Thyroid gland (tissue), 4 donors: Measurements from ENCODE around the gene CEP19. TPM values are rescaled to one million over a fixed set of nuclear protein-coding genes. Genes with fewer than 3 reads are reported as not detected.

Source experiments
- DNase-seq, 2 donors: peaks; one replicate each; pipeline ENCODE4 v3.0.0-alpha.2; 2019
- H3K27ac ChIP-seq, 3 donors: fragments of 200-600 bp; sonication (generic); 1 replicate in 2 of 3; 2 replicates in 1 of 3; pipeline ENCODE4 v1.5.1; 2016 to 2019; ENCODE audit warnings: mild to moderate bottlenecking in 1 of 3, moderate library complexity in 1 of 3
- H3K27me3 ChIP-seq: fragments of 200-600 bp; sonication (generic); one replicate; pipeline ENCODE4 v1.5.1; 2019
- H3K36me3 ChIP-seq, 2 donors: fragments of 200-600 bp; sonication (generic); one replicate each; pipeline ENCODE4 v1.5.1; 2016 to 2019
- H3K4me1 ChIP-seq, 2 donors: fragments of 200-600 bp; sonication (generic); one replicate each; pipeline ENCODE4 v1.5.1; 2017 to 2019
- H3K4me3 ChIP-seq, 3 donors: fragments of 200-600 bp; sonication (generic); replicated peaks in 1 of 3; 1 replicate in 2 of 3; 2 replicates in 1 of 3; pipeline ENCODE4 v1.5.1; 2016; ENCODE audit warnings: mild to moderate bottlenecking in 1 of 3
- H3K9me3 ChIP-seq: fragments of 200-600 bp; sonication (generic); one replicate; pipeline ENCODE4 v1.5.1; 2017
- POLR2A ChIP-seq, 2 donors: fragments of 450-650 bp; IDR thresholded peaks; one replicate each; pipeline ENCODE4 v1.6.1; 2017; ENCODE audit warnings: antibody characterized with exemption in 2 of 2, mild to moderate bottlenecking in 2 of 2, moderate library complexity in 1 of 2
- WGBS, 2 donors: methylation state at CpG; one replicate each; pipeline ENCODE4 v1.1.5; 2017; 5-methylcytosine and 5-hydroxymethylcytosine counted together
- intact Hi-C: fragments of 100-400 bp; cut with DNase I; formaldehyde crosslinking; loops from one replicate; pipeline ENCODE4 v1.15.1; 2023
- total RNA-seq, 4 donors: library from RNA; depleted of rRNA; stranded (reverse); fragments of >200 nt; gene quantifications; one replicate each; pipeline ENCODE4 v1.2.3, GENCODE V29; 2016
- TF ChIP-seq, protein P1 (sequence below), 6 experiments: fragments of 200-600 bp in 3 of 6; fragments of 450-650 bp in 3 of 6; sonication (generic) in 3 of 6; IDR thresholded peaks; one replicate each; pipeline ENCODE4 v1.5.1; 2016 to 2019; ENCODE audit warnings: antibody characterized with exemption in 6 of 6, mild to moderate bottlenecking in 2 of 6, inconsistent platforms in 1 of 6, moderate library complexity in 1 of 6

The CEP19 gene
- total RNA-seq, 4 donors from 2014 or later: 1.2 to 5.2 (median 3.8) TPM

DNA sequence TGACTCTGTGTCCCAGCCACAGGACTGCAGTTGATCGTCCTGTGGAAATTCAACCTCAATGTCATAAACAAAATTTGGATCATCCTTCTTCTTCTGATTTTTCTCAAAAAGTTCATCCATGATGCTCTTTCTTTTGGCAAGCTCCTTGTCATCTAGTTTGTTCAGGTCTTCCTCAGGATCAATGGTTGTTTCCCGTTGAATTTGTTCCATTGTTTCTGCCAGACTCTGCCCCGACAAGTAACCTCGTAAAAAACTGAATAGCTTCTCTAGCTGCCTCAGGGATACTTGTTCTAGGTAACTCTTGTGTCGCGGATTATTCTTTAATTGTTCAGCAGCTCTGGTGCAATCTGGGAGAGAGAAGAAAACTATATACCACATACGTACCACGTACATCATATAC, 4.5 kb downstream of the CEP19 start:
- no peaks in the 10 kb centered on the region for H3K27me3 ChIP-seq

DNA sequence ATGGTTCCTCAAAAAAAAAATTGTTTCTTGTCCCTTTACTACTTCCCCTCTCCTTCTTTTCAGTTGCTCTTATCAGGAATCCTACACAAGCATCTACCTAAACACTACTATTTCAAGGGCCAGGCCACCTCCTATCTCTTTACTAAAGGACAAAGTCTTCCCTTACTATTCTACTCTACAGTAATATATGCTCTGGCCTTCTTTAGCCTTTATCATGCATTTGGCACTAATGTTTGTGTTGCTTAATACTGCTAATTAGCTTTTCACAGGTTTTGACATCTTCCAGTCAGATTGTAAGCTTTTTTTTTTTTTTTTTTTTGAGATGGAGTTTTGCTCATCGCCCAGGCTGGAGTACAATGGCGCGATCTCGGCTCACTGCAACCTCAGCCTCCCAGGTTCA, 5.3 kb downstream of the CEP19 start:
- DNase-seq: no peak
- Histone ChIP-seq H3K4me3 (no peak overlapping the region), H3K9me3 (no peaks in the 10 kb centered on the region), H3K27ac (no peak overlapping the region), H3K4me1 (peaks cover 5 to 7% of the 10 kb centered on the region in 2 donors), H3K27me3 (no peaks in the 10 kb centered on the region), H3K36me3 (no peaks in the 10 kb centered on the region)
- WGBS, 2 donors: 98% methylated on average over 4 of the region's 4 CpGs
- intact Hi-C loops: no loop called here
- TF ChIP-seq POLR2A (IDR thresholded peaks at IDR 0.05): no peak
- TF ChIP-seq, protein P1, sequence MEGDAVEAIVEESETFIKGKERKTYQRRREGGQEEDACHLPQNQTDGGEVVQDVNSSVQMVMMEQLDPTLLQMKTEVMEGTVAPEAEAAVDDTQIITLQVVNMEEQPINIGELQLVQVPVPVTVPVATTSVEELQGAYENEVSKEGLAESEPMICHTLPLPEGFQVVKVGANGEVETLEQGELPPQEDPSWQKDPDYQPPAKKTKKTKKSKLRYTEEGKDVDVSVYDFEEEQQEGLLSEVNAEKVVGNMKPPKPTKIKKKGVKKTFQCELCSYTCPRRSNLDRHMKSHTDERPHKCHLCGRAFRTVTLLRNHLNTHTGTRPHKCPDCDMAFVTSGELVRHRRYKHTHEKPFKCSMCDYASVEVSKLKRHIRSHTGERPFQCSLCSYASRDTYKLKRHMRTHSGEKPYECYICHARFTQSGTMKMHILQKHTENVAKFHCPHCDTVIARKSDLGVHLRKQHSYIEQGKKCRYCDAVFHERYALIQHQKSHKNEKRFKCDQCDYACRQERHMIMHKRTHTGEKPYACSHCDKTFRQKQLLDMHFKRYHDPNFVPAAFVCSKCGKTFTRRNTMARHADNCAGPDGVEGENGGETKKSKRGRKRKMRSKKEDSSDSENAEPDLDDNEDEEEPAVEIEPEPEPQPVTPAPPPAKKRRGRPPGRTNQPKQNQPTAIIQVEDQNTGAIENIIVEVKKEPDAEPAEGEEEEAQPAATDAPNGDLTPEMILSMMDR (IDR thresholded peaks at IDR 0.05): no peak

More for the DNA sequence above, 4.5 kb downstream of the CEP19 start:
- intact Hi-C loops: no loop called here
- no peak for DNase-seq
- H3K36me3 ChIP-seq: no peaks in the 10 kb centered on the region
- 89 to 93% methylated on average over 8 of the region's 8 CpGs for WGBS, 2 donors
- H3K9me3 ChIP-seq: no peaks in the 10 kb centered on the region
- peaks cover 5 to 7% of the 10 kb centered on the region in 2 donors for H3K4me1 ChIP-seq
- H3K4me3 ChIP-seq: no peak overlapping the region
- no peak overlapping the region for H3K27ac ChIP-seq
- TF ChIP-seq, protein P1 (IDR thresholded peaks at IDR 0.05): no peak
- no peak for TF ChIP-seq POLR2A (IDR thresholded peaks at IDR 0.05)

DNA sequence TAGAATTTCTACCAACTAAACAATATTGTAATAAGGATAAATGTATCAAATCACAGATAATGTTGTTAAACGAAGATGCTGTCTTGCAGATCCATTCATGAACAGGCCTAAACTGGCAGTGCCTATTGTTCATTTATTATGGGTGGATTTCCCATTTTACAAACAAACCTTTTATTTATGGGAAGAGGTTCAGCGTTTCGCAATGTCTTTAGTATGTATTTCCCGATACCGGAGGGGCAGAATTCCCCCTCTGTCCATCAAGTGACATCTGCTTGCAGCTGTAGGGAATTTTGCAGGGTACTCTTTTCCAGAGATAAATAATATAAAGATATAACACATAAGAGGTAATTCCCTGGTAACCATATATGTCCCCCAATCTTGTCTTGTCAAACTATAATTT, 5.7 kb downstream of the CEP19 start:
- no peak for DNase-seq
- 90 to 96% methylated on average over 5 of the region's 5 CpGs for WGBS, 2 donors
- intact Hi-C loops: no loop called here

DNA sequence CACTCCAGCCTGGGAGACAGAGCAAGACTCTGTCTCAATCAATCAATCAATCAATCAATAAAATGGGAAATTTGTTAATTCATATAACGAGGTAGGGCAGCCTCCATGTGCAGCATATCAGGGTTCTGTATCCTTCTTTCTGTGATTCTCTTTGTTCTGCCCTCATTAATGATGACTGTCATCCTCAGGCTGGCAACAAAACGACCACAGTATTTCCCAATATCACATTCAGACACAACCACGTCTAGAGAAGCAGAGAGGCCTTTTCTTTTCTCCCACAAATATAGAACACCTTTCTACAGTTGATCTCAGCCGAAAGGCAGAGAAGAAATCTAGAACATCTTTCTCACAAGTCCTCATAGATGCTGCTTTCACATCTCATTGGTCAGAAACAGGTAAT, 11.2 kb downstream of the CEP19 start:
- intact Hi-C loops: no loop called here
- H3K4me3 ChIP-seq: no peak overlapping the region
- 83 to 86% methylated on average over 4 of the region's 4 CpGs for WGBS, 2 donors
- no peaks in the 10 kb centered on the region for H3K36me3 ChIP-seq
- H3K27ac ChIP-seq: no peak overlapping the region
- H3K9me3 ChIP-seq: no peaks in the 10 kb centered on the region
- H3K27me3 ChIP-seq: no peaks in the 10 kb centered on the region
- no peaks in the 10 kb centered on the region for H3K4me1 ChIP-seq
- DNase-seq: no peak
- TF ChIP-seq POLR2A (IDR thresholded peaks at IDR 0.05): no peak
- TF ChIP-seq, protein P1 (IDR thresholded peaks at IDR 0.05): no peak

More for the DNA sequence above, 5.7 kb downstream of the CEP19 start:
- H3K36me3 ChIP-seq: no peaks in the 10 kb centered on the region
- peaks cover 2 to 3% of the 10 kb centered on the region in 2 donors for H3K4me1 ChIP-seq
- no peaks in the 10 kb centered on the region for H3K9me3 ChIP-seq
- TF ChIP-seq, protein P1 (IDR thresholded peaks at IDR 0.05): no peak
- no peak for TF ChIP-seq POLR2A (IDR thresholded peaks at IDR 0.05)
- no peaks in the 10 kb centered on the region for H3K27me3 ChIP-seq
- no peak overlapping the region for H3K27ac ChIP-seq
- H3K4me3 ChIP-seq: no peak overlapping the region

DNA sequence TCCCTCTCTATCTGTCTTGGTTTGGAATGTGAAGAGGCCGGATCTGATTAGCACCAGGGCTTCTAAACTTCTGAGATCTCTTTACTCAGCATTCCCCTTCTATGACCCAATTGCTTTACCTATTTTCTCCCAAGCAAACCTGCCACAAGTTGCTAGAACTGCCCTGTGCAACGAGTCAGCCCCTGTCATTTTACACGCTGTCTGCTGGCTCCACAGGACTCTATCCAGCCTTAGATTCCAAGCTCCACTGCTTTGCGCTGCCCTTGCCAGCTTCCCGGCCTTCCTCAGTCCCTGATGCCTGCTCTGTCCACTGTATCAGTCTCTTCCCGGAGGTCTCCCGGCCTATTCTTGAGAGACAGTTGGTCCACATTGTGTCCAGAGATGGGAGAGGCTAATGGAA, 12.3 kb downstream of the CEP19 start:
- no peak for TF ChIP-seq POLR2A (IDR thresholded peaks at IDR 0.05)
- TF ChIP-seq, protein P1 (IDR thresholded peaks at IDR 0.05): no peak
- intact Hi-C loops: no loop called here

More for the DNA sequence above, 12.3 kb downstream of the CEP19 start:
- H3K27ac ChIP-seq: no peak overlapping the region
- H3K27me3 ChIP-seq: no peaks in the 10 kb centered on the region
- no peaks in the 10 kb centered on the region for H3K36me3 ChIP-seq
- no peak for DNase-seq
- H3K4me3 ChIP-seq: no peak overlapping the region
- H3K9me3 ChIP-seq: no peaks in the 10 kb centered on the region
- WGBS, 2 donors: 68 to 83% methylated on average over 7 of the region's 7 CpGs
- H3K4me1 ChIP-seq: no peaks in the 10 kb centered on the region
